WERI-Rb-1 (cell line): ENCODE results near the gene KAT2B.

Experiments used
- DNase-seq: peaks from one replicate; pipeline ENCODE4 v3.0.0-alpha.2; 2020
- H3K27ac ChIP-seq: fragments of 250-450 bp; sonication (Bioruptor Pico); 2 replicates; pipeline ENCODE4 v1.5.1; 2020; ENCODE audit warnings: mild to moderate bottlenecking, moderate library complexity
- H3K27me3 ChIP-seq: fragments of 250-450 bp; sonication (Bioruptor Pico); 2 replicates; pipeline ENCODE4 v1.5.1; 2021; ENCODE audit warnings: mild to moderate bottlenecking, low read depth, moderate library complexity; ENCODE audit not compliant: insufficient read depth, severe bottlenecking
- H3K36me3 ChIP-seq: fragments of 250-450 bp; sonication (Bioruptor Pico); 2 replicates; pipeline ENCODE4 v1.5.1; 2020; ENCODE audit warnings: mild to moderate bottlenecking, moderate library complexity
- H3K4me3 ChIP-seq: 2 replicates; pipeline ENCODE4 v1.5.1; 2011; ENCODE audit warnings: low read depth, mild to moderate bottlenecking, control low read depth, low read length
- H3K9me3 ChIP-seq: fragments of 250-450 bp; sonication (Bioruptor Pico); 2 replicates; pipeline ENCODE4 v1.5.1; 2021; ENCODE audit warnings: mild to moderate bottlenecking, moderate library complexity; ENCODE audit not compliant: severe bottlenecking
- TF ChIP-seq, protein P1 (sequence below): IDR thresholded peaks from 2 replicates; pipeline ENCODE4 v1.5.1; 2011; ENCODE audit warnings: low read depth, mild to moderate bottlenecking, control low read depth, inconsistent platforms, low read length

Gene KAT2B

DNA sequence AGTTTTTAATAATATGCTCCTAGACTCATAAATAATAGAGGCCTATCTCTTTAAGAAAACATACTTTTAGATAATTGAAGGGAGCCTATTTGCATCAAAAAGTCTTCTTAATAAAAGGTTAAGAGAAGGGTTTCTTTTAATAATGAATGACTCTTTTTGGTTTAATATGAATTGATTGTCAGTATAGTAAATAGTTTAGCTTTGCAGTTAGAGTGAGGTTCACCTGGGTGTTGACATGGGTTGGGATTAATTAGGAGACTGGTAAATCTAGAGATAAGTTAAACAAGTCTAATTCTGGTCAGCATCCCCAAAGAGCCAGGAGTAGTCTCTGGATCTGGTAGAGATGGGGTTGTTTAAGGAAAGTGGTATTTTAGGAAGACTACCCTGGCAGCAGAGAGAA, 43.0 kb downstream of the KAT2B start:
- H3K27me3 ChIP-seq: no peaks in the 10 kb centered on the region
- no peak overlapping the region for H3K27ac ChIP-seq
- no peaks in the 10 kb centered on the region for H3K9me3 ChIP-seq
- TF ChIP-seq, protein P1, sequence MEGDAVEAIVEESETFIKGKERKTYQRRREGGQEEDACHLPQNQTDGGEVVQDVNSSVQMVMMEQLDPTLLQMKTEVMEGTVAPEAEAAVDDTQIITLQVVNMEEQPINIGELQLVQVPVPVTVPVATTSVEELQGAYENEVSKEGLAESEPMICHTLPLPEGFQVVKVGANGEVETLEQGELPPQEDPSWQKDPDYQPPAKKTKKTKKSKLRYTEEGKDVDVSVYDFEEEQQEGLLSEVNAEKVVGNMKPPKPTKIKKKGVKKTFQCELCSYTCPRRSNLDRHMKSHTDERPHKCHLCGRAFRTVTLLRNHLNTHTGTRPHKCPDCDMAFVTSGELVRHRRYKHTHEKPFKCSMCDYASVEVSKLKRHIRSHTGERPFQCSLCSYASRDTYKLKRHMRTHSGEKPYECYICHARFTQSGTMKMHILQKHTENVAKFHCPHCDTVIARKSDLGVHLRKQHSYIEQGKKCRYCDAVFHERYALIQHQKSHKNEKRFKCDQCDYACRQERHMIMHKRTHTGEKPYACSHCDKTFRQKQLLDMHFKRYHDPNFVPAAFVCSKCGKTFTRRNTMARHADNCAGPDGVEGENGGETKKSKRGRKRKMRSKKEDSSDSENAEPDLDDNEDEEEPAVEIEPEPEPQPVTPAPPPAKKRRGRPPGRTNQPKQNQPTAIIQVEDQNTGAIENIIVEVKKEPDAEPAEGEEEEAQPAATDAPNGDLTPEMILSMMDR: no peak
- DNase-seq: no peak
- no peaks in the 10 kb centered on the region for H3K36me3 ChIP-seq
- no peak overlapping the region for H3K4me3 ChIP-seq

DNA sequence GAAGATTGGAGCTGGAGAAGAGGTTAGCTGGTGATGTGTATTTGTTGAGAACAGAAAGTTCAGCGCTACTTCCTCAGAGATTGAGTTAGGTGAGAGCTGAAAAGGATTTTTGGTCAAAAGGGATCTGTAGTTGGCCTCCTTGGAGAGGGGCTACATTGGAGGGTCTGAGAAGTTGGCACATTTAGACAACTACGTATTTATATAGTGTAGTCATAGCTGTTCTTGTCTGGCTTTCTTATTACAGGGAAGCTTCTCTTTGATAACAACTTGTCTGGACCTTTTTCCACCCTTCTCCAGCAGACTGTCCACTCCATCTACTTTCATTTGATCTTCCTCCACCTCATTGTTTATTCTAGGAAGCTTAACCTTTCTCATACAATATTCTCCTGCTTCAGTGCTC, 43.7 kb downstream of the KAT2B start:
- no peaks in the 10 kb centered on the region for H3K27me3 ChIP-seq
- no peak overlapping the region for H3K4me3 ChIP-seq
- no peak for DNase-seq

DNA sequence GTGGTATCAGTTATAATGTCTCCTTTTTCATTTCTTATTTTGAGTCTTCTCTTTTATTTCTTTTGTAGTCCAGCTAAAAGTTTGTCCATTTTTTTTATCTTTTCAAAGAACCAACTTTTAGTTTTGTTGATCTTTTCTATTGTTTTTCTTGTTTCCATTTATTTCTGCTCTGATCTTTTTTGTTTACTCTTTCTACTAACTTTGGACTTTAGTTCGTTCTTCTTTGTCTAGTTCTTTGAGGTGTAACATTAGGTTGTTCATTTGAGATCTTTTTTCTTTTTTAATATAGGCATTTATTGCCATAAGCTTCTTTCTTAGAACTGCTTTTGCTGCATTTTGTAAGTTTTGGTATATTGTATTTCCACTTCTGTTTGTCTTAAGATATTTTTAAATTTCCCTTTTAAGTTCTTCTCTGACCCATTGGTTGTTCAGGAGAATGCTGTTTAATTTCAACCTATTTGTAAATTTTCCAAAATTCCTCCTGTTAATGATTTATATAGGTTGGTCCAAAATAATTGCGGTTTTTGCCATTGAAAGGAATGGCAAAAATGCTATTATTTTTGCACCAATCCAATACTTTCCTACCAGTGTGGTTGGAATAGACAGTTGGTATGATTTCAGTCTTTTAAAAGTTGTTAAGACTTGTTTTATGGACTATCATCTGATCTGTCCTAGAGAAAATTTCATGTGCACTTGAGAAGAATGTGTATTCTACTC, 51.2 kb downstream of the KAT2B start:
- H3K4me3 ChIP-seq: no peak overlapping the region
- no peak overlapping the region for H3K27ac ChIP-seq
- H3K9me3 ChIP-seq: no peaks in the 10 kb centered on the region
- H3K27me3 ChIP-seq: no peaks in the 10 kb centered on the region
- DNase-seq: no peak
- TF ChIP-seq, protein P1: no peak
- H3K36me3 ChIP-seq: peaks cover 4% of the 10 kb centered on the region; the same call in 1 of the 2 replicates

More for the DNA sequence above, 43.7 kb downstream of the KAT2B start:
- TF ChIP-seq, protein P1: no peak
- H3K36me3 ChIP-seq: no peaks in the 10 kb centered on the region
- no peak overlapping the region for H3K27ac ChIP-seq
- no peaks in the 10 kb centered on the region for H3K9me3 ChIP-seq

DNA sequence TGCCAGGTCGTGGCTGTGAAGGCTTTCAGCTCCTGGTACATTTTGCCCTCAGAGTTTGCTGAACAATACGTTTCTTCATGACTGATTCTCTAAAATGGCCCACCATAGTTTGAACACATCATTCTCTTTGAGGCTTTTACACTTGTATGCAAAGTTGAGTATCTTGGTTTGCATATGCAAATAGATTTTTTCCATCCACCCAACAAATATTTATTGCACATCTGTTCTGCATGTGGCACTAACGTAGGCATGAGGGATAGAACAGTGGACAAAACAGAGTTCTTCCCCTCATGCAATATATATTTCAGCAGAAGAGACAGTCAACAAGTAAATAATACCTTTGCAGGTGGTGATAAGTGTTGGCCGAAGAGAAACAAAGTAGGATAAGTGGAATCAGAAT, 55.2 kb downstream of the KAT2B start:
- Histone ChIP-seq H3K9me3 (no peaks in the 10 kb centered on the region), H3K27me3 (no peaks in the 10 kb centered on the region), H3K27ac (no peak overlapping the region), H3K4me3 (no peak overlapping the region), H3K36me3 (peaks cover 4% of the 10 kb centered on the region; the same call in 1 of the 2 replicates)
- TF ChIP-seq, protein P1: no peak
- DNase-seq: no peak

DNA sequence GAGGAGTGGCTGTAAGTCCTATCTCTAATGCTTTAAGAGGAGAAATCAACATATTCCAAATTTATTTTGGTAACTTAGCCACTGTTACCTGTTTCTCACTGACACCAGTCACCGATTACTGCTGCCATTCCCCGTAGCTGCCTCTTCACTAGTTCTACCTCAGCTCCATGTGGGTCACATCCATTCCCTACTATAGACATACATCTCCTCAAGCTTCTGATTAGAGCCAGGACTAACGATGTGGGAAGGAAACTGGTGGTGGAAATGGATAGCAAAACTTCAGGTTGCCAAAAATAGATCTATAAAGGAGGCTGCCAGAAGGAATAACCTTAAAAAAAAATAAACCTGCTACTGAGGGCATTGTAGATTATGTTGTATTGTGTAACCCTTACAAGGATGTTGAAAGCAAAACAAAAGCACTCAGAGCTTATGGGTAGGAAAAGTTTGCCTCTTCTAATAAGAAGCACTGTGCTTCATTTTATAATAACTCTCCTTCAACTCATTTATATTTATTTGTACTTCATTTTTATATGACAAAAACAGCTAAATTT, 56.0 kb downstream of the KAT2B start:
- H3K27ac ChIP-seq: no peak overlapping the region
- H3K9me3 ChIP-seq: no peaks in the 10 kb centered on the region
- H3K27me3 ChIP-seq: no peaks in the 10 kb centered on the region
- TF ChIP-seq, protein P1: no peak
- peaks cover 4% of the 10 kb centered on the region; the same call in 1 of the 2 replicates for H3K36me3 ChIP-seq
- DNase-seq: no peak
- no peak overlapping the region for H3K4me3 ChIP-seq

DNA sequence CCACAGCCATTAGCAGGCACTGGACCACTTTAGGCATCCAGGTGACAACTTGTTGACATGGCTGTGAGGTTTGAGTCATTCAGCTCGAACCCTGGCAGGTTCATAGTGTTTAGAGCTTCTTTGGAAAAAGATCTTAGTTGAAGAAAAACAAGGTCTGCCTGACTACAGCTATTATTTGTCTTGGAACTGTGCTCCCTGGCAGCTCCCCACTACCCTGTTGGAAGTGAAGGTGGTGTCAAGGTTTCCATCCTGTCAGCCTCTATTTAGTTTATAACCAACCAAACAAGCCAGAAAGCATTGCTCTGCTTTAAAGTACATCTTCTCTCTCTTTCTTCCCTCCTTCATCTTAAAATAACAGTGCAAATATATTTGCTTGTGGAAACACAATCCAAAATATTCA, 56.8 kb downstream of the KAT2B start:
- Histone ChIP-seq H3K27me3 (no peaks in the 10 kb centered on the region), H3K36me3 (peaks cover 4% of the 10 kb centered on the region; the same call in 1 of the 2 replicates), H3K27ac (no peak overlapping the region), H3K9me3 (no peaks in the 10 kb centered on the region), H3K4me3 (no peak overlapping the region)
- DNase-seq: no peak
- TF ChIP-seq, protein P1: no peak
